PC-9 (cell line): ENCODE data around the gene EYA2. TPM values are rescaled to one million over a fixed set of nuclear protein-coding genes. Genes with fewer than 3 reads are reported as not detected.

Experiments
- BruUV-seq: library from RNA; stranded (reverse); fragments of 400-500 nt; replicated peaks from 2 replicates; lab custom pipeline; 2021; lab: Mats Ljungman, UMichigan
- CTCF ChIA-PET: fragments of 300-600 bp; sonication (Branson Sonifier 250); formaldehyde crosslinking; loops from one replicate; lab custom pipeline; 2022; ENCODE audit warnings: antibody characterized with exemption; lab: Charles Lee
- POLR2A ChIA-PET: fragments of 300-600 bp; sonication (Branson Sonifier 250); formaldehyde crosslinking; loops from one replicate; lab custom pipeline; 2022; ENCODE audit warnings: antibody characterized with exemption; ENCODE audit not compliant: unreplicated experiment; lab: Charles Lee
- DNase-seq, 2 experiments: peaks; one replicate each; pipeline versions ENCODE4 v3.0.0 to v3.0.0-alpha.2; 2015 to 2022; ENCODE audit warnings: mixed read lengths in 1 of 2
- H2AFZ ChIP-seq: fragments of 200-600 bp; sonication (generic); 2 replicates; pipeline ENCODE4 v1.8.1; 2017; ENCODE audit warnings: antibody characterized with exemption
- H3F3A ChIP-seq: fragments of 200-600 bp; sonication (generic); 2 replicates; pipeline ENCODE4 v1.8.1; 2017; ENCODE audit warnings: antibody characterized with exemption, mild to moderate bottlenecking, low read depth; ENCODE audit not compliant: insufficient read depth
- H3K27ac ChIP-seq: fragments of 200-600 bp; sonication (generic); 2 replicates; pipeline ENCODE4 v1.6.1; 2016; ENCODE audit warnings: mixed run types
- H3K27me3 ChIP-seq: fragments of 200-600 bp; sonication (generic); 2 replicates; pipeline ENCODE4 v1.6.1; 2016; ENCODE audit warnings: low read depth, mixed run types; ENCODE audit not compliant: insufficient read depth
- H3K36me3 ChIP-seq: fragments of 200-600 bp; sonication (generic); 2 replicates; pipeline ENCODE4 v1.6.1; 2016; ENCODE audit warnings: low read depth, mixed run types
- H3K4me1 ChIP-seq: fragments of 200-600 bp; sonication (generic); replicated peaks from 2 replicates; pipeline ENCODE4 v1.6.1; 2016; ENCODE audit warnings: mixed run types; ENCODE audit not compliant: insufficient read depth
- H3K4me2 ChIP-seq: fragments of 200-600 bp; sonication (generic); 2 replicates; pipeline ENCODE4 v1.6.1; 2017; ENCODE audit warnings: mixed run types
- H3K4me3 ChIP-seq: fragments of 200-600 bp; sonication (generic); 2 replicates; pipeline ENCODE4 v1.6.1; 2016; ENCODE audit warnings: mixed run types
- H3K79me2 ChIP-seq: fragments of 200-600 bp; sonication (generic); 2 replicates; pipeline ENCODE4 v1.6.1; 2017; ENCODE audit warnings: low read depth, mixed run types
- H3K9me2 ChIP-seq: fragments of 200-600 bp; sonication (generic); 2 replicates; pipeline ENCODE4 v1.8.1; 2017; ENCODE audit warnings: mild to moderate bottlenecking; ENCODE audit not compliant: insufficient read depth
- H3K9me3 ChIP-seq: fragments of 200-600 bp; sonication (generic); 2 replicates; pipeline ENCODE4 v1.8.1; 2016; ENCODE audit warnings: low read depth; ENCODE audit not compliant: insufficient read depth
- H4K20me1 ChIP-seq: fragments of 200-600 bp; sonication (generic); 2 replicates; pipeline ENCODE4 v1.8.1; 2017; ENCODE audit not compliant: insufficient read depth
- CTCF ChIP-seq: fragments of 200-600 bp; sonication (generic); conservative IDR thresholded peaks from 2 replicates; pipeline ENCODE4 v1.6.1; 2017; ENCODE audit warnings: mixed run types, antibody characterized with exemption, mild to moderate bottlenecking, moderate library complexity
- EZH2 ChIP-seq: fragments of 200-600 bp; sonication (generic); IDR thresholded peaks from 2 replicates; pipeline ENCODE4 v1.8.0; 2017; ENCODE audit warnings: antibody characterized with exemption, low read depth
- intact Hi-C: fragments of 100-400 bp; cut with micrococcal nuclease; formaldehyde crosslinking; loops from one replicate; pipeline ENCODE4 v1.10.0; 2022; ENCODE audit not compliant: unreplicated experiment
- total RNA-seq: library from RNA; stranded (reverse); gene quantifications from 2 replicates; pipeline ENCODE4 v1.2.3, GENCODE V29; 2021

Gene EYA2
- total RNA-seq, 1 experiment from 2014 or later: not detected

- Histone ChIP-seq H3K4me3 (no peak overlapping the region), H3K79me2 (no peaks in the 10 kb centered on the region), H2AFZ (no peak overlapping the region), H3K4me2 (no peak overlapping the region), H3K4me1 (no peaks in the 10 kb centered on the region), H3K9me2 (no peaks in the 10 kb centered on the region), H3F3A (no peaks in the 10 kb centered on the region), H3K9me3 (peaks cover 4% of the 10 kb centered on the region; the same call in 1 of the 2 replicates), H3K27ac (no peak overlapping the region), H3K36me3 (no peaks in the 10 kb centered on the region), H4K20me1 (no peaks in the 10 kb centered on the region), H3K27me3 (peaks cover 55% of the 10 kb centered on the region)
- BruUV-seq: no TSS peak
- TF ChIP-seq CTCF (no peak), EZH2 (no peak)
- intact Hi-C loops: loop anchor here (10.0 kb wide), 1 partner anchor 149 kb away; no protein-coding TSS in a partner anchor
- POLR2A ChIA-PET: no interaction called here
- DNase-seq: no peak
- CTCF ChIA-PET: no interaction called here
These were observed 18.8 kb downstream of the EYA2 start for GRCh38 chr20:46913329-46914044.

GRCh38 chr20:46914789-46915379 is 20.2 kb downstream of the EYA2 start:
- no peak overlapping the region for H3K27ac ChIP-seq
- no peak overlapping the region for H3K4me3 ChIP-seq
- no peaks in the 10 kb centered on the region for H4K20me1 ChIP-seq
- BruUV-seq: no TSS peak
- H3K9me3 ChIP-seq: peaks cover 4% of the 10 kb centered on the region; the same call in 1 of the 2 replicates
- POLR2A ChIA-PET: no interaction called here
- H3K4me2 ChIP-seq: no peak overlapping the region
- H3K36me3 ChIP-seq: no peaks in the 10 kb centered on the region
- no peaks in the 10 kb centered on the region for H3K4me1 ChIP-seq
- no peak overlapping the region for H2AFZ ChIP-seq
- H3F3A ChIP-seq: no peaks in the 10 kb centered on the region
- CTCF ChIA-PET: no interaction called here
- H3K9me2 ChIP-seq: no peaks in the 10 kb centered on the region
- intact Hi-C loops: loop anchor here (10.0 kb wide), 1 partner anchor 150 kb away; no protein-coding TSS in a partner anchor
- peaks cover 43% of the 10 kb centered on the region for H3K27me3 ChIP-seq
- TF ChIP-seq CTCF (no peak), EZH2 (no peak)
- DNase-seq: no peak
- H3K79me2 ChIP-seq: no peaks in the 10 kb centered on the region

- Histone ChIP-seq H3K9me2 (no peaks in the 10 kb centered on the region), H3K9me3 (peaks cover 7% of the 10 kb centered on the region; the same call in 1 of the 2 replicates), H3F3A (no peaks in the 10 kb centered on the region), H3K4me3 (no peak overlapping the region), H3K4me1 (no peaks in the 10 kb centered on the region), H3K27ac (no peak overlapping the region), H3K4me2 (no peak overlapping the region), H4K20me1 (no peaks in the 10 kb centered on the region), H2AFZ (no peak overlapping the region), H3K27me3 (peaks cover 36% of the 10 kb centered on the region), H3K36me3 (no peaks in the 10 kb centered on the region), H3K79me2 (no peaks in the 10 kb centered on the region)
- POLR2A ChIA-PET: no interaction called here
- CTCF ChIA-PET: no interaction called here
- intact Hi-C loops: loop anchor here (10.0 kb wide), 1 partner anchor 151 kb away; no protein-coding TSS in a partner anchor
- BruUV-seq: no TSS peak
- TF ChIP-seq CTCF (no peak), EZH2 (no peak)
- DNase-seq: no peak
These were observed 21.1 kb downstream of the EYA2 start for GRCh38 chr20:46915575-46916257.
